GM12872 (cell line): ENCODE results near the gene SREBF1.

Experiments used
- CTCF ChIP-seq: IDR thresholded peaks from 3 replicates; pipeline ENCODE4 v1.5.1; 2011; ENCODE audit warnings: low read depth, mild to moderate bottlenecking, low read length, moderate library complexity; ENCODE audit not compliant: insufficient read depth

Gene SREBF1

GRCh38 chr17:17810895-17811248 is 25.9 kb downstream of the SREBF1 start:
- TF ChIP-seq CTCF = no peak

GRCh38 chr17:17810084-17810894 is 26.5 kb downstream of the SREBF1 start:
- TF ChIP-seq CTCF = no peak

- TF ChIP-seq CTCF = no peak
Measured at GRCh38 chr17:17809531-17810083, 27.2 kb downstream of the SREBF1 start.

GRCh38 chr17:17808706-17809432 is 27.9 kb downstream of the SREBF1 start:
- no peak for TF ChIP-seq CTCF

GRCh38 chr17:17807440-17807839 is 29.3 kb downstream of the SREBF1 start:
- TF ChIP-seq CTCF = no peak

GRCh38 chr17:17806611-17807274 is 30.0 kb downstream of the SREBF1 start:
- no peak for TF ChIP-seq CTCF

GRCh38 chr17:17806035-17806434 is 30.8 kb downstream of the SREBF1 start:
- no peak for TF ChIP-seq CTCF
